Subcutaneous adipose tissue (tissue), 4 donors: ENCODE measurements around the gene MSMP. TPM values are rescaled to one million over a fixed set of nuclear protein-coding genes. Genes with fewer than 3 reads are reported as not detected.

Source experiments
- total RNA-seq, 4 donors: library from RNA; depleted of rRNA; stranded (reverse); fragments of >200 nt; gene quantifications; one replicate each; pipeline ENCODE4 v1.1.0, GENCODE V29; 2016
- TF ChIP-seq, protein P1 (sequence below): fragments of 450-650 bp; IDR thresholded peaks from one replicate; pipeline ENCODE4 v1.5.1; 2016; ENCODE audit warnings: low read depth, mild to moderate bottlenecking, control low read depth, antibody characterized with exemption, moderate library complexity

Gene MSMP
- total RNA-seq, 4 donors from 2014 or later = not detected

DNA sequence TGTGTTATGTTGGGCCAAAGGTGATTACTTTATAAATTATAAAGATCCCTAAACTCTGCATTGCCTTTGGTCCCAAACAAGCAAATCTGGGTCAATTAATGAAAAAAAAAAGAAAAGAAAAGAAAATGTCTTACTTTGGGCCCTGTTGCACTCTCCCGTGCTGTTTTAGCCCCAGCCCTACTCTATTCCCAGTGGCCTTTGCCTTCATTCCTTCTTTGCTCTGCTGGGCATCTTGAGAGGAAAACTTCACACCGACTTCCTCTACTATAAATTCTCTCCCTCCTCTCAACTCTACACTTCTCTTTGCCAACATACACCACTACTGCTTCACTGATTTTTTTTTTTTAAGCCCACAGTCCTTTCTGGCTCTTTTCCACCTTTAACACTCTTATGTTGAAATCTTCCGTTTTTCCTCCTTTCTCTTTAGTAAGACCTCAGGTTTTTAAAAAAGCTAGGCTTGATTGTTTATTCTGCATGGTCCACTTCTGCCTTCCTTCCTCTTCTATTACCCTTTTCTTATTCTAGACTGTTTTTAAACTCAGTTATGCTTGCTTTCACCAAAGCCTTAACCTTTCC is 4.5 kb upstream of the MSMP start:
- TF ChIP-seq, protein P1, sequence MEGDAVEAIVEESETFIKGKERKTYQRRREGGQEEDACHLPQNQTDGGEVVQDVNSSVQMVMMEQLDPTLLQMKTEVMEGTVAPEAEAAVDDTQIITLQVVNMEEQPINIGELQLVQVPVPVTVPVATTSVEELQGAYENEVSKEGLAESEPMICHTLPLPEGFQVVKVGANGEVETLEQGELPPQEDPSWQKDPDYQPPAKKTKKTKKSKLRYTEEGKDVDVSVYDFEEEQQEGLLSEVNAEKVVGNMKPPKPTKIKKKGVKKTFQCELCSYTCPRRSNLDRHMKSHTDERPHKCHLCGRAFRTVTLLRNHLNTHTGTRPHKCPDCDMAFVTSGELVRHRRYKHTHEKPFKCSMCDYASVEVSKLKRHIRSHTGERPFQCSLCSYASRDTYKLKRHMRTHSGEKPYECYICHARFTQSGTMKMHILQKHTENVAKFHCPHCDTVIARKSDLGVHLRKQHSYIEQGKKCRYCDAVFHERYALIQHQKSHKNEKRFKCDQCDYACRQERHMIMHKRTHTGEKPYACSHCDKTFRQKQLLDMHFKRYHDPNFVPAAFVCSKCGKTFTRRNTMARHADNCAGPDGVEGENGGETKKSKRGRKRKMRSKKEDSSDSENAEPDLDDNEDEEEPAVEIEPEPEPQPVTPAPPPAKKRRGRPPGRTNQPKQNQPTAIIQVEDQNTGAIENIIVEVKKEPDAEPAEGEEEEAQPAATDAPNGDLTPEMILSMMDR = no peak

DNA sequence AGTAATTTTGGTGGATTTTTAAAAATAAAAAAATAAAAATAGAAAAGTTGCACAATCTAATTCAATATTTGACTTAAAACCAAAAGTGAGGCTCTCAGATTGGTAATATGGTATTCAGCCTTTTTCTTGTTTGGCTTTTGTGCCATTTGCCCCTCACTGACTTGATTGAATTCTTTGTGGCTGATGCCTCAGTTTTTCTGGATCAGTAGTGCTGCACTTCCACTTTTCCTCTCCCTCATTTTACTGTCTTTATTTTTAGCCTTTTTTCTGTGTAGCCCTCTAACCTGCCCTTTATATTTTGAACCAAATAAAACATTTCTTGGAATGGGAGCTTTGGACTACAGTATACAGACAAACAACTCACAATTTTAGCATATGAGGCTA is 3.8 kb upstream of the MSMP start:
- TF ChIP-seq, protein P1 = no peak

DNA sequence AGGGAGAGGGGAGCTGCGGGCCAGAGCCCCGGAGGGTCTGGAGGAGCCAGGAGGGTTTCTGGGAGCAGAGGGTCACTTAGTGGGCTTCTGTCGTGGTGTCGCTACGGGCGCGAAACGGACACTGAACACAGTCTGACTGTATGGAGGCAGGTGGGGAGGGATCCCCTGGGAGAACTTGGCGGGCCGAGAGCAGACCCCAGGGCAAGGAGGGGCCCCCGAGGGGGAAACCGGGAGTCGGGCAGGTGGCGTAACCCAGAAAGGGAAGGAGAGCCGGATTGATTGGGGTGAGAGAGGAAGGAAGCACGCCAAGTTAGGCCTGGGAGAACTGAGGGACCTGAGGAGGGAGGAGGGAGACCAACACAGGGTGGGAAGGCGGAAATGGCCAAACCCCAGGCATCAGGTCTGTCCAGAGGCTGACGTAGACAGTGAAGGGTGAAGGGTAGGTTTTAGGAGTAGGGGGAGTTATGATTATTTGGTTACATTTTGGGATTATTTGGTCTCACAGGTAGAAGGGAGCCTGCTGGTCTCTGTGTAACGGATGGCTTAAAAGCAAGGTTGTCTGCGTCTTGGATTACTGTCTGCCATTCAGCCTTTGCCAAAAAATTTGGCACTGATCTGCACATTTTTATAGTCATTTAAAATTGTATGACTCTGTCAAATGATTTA is 3.3 kb upstream of the MSMP start:
- TF ChIP-seq, protein P1 = no peak

DNA sequence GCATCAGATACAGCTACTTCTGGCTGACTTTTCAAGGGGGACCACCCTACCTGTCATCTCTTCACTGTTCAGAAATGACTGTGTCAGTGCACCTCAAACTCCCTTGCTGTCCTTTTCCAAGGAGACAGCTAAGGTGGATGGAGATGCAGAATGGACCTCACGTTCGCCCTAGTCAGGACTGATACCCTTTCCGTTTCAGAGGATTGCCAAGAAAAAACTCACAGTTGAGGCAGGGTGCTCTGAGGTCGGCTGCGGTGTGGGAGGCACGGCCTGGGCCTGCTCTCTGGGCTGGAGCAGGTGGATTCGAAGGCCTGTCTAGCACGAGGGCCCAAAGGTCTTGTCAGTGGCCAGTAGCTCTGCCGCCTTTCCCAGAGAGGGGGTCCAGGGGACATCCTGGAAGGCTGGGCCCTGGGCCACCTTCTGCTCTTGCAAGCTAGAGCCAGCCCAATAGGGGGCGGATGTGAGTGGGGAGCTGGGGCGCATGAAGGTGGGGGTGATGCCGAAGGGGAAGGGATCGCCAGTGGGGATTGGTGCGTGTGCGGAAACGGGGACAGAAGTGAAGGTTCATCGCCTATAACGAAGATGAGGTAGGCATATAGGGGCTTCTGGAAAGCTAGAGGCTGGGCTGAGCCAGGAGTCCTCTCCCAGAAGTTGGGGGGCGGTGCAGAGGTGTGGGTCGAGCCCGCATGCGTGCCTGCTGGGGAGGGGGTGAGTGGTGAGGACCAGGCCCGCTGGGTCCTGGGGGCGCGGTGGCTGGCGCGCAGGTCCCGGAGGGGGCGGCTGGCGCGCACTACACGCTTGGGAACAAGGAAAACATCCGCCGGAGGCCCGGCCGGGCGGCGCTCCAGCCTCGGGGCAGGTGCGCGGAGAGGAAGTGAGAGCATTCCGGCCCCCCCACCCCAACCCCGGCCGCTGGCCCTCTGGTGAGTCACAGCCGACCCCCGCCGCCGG is 2.5 kb upstream of the MSMP start:
- TF ChIP-seq, protein P1 = no peak

DNA sequence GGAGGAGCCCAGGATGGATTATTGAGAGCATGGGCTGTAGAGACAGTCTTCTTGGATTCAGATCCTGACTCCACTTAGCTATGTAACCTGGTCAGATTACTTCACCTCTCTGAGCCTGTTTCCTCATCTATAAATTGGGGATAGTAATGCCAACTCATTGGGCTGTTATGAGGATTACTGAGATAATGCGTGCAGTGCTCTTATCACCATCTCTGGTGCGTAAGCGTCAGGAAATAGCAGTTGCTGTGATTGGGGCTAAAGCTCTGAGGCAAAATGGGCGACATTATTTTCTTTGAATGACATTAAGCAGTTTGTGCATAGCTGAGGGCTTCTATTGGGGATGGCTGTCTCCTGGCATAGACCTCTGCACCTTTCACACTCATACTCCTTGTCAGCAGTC is 995 bp upstream of the MSMP start:
- TF ChIP-seq, protein P1 = no peak

DNA sequence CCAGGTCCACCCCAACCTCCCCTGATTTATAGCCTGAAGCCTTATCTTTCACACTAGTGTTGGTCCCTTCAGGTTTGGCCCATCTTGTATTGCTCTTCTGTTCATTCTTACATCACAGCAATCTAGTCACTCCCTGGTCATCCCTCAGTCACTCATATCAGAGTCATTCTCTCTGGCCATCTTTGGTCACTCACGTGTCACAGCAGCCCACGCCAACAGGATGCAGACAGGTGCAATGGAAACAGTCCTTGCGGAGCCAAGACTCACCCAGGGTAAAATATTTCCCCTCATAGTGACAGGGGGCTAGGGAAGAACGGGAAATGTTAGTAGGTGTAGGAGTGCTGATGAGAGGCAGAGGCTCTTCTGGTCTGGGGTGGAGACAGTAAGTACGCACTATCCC is 610 bp downstream of the MSMP start:
- TF ChIP-seq, protein P1 = no peak

DNA sequence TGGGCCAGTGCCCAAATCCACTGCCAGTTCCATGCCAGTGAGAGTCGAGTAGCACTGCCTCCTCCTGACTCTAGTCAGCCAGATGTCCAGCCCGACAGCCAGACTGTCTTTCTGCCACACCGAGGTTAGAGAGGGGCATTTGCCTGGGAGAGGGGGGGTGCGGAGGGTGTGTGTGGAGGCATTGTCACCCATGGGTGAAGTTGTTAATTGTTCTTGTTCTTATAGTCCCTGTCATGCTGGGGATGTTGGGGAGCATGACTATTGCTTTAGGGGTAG is 3.9 kb downstream of the MSMP start:
- TF ChIP-seq, protein P1 = no peak
